HL-60 (cell line): ENCODE measurements around the gene DDX6.

Experiments used
- TF ChIP-seq, protein P1 (sequence below): IDR thresholded peaks from one replicate; pipeline ENCODE4 v1.5.1; 2011; ENCODE audit warnings: low read length, control low read depth, inconsistent platforms; ENCODE audit not compliant: insufficient read depth
- TF ChIP-seq, protein P2 (sequence below): IDR thresholded peaks from 2 replicates; pipeline ENCODE4 v1.6.1; 2012; ENCODE audit warnings: low read depth; ENCODE audit not compliant: insufficient replicate concordance

DNA sequence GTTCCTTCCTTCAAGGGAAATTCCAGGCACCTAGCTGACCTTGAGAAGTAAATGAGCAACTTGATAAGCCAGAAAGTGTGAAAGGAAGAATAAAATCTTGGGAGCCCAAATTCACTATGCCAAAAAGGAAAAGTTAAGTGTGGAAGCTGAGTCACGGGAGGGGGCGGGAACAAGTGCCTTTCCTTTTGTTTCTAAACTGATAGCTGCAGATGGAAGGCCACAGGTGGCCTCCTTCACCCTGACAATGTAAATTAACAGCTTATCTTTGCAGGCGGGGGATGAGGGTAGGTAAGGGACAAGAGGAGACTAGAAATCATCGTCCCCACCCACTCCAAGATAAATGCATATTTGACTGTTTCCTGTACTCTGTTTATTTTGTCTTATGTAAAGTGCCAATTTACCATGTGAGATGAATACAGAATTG is 75.1 kb downstream of the DDX6 start:
- TF ChIP-seq, protein P1, sequence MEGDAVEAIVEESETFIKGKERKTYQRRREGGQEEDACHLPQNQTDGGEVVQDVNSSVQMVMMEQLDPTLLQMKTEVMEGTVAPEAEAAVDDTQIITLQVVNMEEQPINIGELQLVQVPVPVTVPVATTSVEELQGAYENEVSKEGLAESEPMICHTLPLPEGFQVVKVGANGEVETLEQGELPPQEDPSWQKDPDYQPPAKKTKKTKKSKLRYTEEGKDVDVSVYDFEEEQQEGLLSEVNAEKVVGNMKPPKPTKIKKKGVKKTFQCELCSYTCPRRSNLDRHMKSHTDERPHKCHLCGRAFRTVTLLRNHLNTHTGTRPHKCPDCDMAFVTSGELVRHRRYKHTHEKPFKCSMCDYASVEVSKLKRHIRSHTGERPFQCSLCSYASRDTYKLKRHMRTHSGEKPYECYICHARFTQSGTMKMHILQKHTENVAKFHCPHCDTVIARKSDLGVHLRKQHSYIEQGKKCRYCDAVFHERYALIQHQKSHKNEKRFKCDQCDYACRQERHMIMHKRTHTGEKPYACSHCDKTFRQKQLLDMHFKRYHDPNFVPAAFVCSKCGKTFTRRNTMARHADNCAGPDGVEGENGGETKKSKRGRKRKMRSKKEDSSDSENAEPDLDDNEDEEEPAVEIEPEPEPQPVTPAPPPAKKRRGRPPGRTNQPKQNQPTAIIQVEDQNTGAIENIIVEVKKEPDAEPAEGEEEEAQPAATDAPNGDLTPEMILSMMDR = no peak
- TF ChIP-seq, protein P2, sequence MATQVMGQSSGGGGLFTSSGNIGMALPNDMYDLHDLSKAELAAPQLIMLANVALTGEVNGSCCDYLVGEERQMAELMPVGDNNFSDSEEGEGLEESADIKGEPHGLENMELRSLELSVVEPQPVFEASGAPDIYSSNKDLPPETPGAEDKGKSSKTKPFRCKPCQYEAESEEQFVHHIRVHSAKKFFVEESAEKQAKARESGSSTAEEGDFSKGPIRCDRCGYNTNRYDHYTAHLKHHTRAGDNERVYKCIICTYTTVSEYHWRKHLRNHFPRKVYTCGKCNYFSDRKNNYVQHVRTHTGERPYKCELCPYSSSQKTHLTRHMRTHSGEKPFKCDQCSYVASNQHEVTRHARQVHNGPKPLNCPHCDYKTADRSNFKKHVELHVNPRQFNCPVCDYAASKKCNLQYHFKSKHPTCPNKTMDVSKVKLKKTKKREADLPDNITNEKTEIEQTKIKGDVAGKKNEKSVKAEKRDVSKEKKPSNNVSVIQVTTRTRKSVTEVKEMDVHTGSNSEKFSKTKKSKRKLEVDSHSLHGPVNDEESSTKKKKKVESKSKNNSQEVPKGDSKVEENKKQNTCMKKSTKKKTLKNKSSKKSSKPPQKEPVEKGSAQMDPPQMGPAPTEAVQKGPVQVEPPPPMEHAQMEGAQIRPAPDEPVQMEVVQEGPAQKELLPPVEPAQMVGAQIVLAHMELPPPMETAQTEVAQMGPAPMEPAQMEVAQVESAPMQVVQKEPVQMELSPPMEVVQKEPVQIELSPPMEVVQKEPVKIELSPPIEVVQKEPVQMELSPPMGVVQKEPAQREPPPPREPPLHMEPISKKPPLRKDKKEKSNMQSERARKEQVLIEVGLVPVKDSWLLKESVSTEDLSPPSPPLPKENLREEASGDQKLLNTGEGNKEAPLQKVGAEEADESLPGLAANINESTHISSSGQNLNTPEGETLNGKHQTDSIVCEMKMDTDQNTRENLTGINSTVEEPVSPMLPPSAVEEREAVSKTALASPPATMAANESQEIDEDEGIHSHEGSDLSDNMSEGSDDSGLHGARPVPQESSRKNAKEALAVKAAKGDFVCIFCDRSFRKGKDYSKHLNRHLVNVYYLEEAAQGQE = no peak
